KBM-7 (cell line): ENCODE results near the gene MRPS2.
A peak's percentile ranks its signal among the peaks of the same experiment; 100 is the strongest.

Experiments used
- DNase-seq: peaks from one replicate; pipeline ENCODE4 v3.0.0-alpha.2; 2015
- in situ Hi-C: fragments of 300-500 bp; cut with MboI; formaldehyde crosslinking; loops from 2 replicates; pipeline ENCODE4 v1.14.3; 2020; ENCODE audit warnings: low sequenced_read_pairs, low pct_unique_long_range_greater_than_20kb, mixed read lengths

MRPS2 gene

DNA sequence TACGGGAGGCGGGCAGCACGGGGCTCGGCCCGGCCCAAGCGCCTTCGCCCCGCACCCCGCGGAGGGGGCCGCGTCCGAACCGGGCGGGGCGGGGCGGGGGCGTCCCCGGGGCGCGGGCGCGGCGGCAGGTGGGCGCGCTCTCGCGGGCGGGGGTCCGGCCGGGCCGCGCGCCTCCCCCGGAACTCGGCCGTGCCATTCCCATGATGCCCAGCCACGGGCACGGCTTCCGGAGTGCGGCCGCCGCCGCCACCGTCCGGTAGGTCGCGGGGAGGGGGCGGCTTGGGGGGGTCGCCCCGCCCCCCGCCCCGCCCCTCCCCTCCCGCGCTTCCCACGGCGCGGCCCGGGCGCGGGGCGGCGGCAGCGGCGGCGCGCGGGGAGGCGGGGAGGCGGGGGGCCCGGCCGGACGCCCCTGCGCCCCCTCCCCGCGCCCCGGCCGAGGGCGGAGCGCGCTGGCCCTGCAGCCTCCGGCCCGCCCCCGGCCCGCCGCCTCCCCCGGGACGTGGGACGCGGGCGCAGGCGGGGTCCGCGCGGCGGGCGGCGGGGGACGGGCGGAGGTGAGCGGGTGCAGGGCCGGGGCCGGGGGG, 20.9 kb upstream of the MRPS2 start, which contains the start of gene PPP1R26:
PPP1R26 (plus strand) TSS at position 314 of the 584 bp plus-strand sequence. CDS start 4,729 bp downstream, outside the sequence.
- in situ Hi-C loops = no loop called here
- no peak for DNase-seq

DNA sequence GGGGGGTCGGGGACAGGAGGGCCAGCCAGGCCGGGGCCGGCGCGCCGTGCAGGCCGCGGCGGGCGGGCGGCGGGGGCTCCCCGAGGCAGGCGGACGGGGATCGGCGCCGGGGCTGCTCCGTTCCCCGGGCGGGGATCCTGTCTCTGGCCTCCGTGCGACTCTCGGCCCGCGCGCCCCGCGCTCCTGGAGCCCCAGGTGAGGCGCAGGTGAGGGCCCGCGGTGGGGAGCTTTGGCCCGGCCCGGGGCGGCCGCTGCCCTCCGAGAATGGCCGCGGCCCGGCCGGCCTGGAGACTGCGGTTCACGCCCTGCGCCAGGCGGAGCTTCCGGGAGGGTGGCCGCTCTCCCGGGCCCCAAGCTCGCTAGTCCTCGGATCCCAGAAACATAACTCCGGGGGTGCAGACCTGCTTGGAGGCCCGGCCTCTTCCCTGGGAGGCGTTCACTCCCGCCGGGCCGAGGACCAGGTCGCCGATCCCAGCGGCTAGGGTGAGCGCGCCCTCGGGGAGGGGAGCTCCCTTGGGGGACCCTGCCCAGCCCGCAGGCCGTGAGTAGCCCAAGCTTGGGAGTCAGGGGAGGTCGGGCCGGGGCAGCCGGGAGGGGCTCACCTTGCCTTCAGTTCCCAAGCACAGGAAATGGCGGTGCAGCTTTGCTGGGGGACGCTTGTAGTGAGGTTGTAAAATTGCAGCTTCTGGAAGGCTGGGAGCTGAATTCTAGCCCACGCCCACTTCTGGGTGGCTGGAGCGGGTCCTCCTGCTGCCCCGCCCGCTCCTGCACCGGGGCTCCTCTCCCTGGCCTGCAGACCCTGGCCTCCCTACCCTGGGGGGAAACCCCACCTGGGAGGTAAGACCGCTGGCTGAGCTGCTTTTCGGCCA, 20.2 kb upstream of the MRPS2 start:
- peak; percentile 32 for DNase-seq
- in situ Hi-C loops = no loop called here

DNA sequence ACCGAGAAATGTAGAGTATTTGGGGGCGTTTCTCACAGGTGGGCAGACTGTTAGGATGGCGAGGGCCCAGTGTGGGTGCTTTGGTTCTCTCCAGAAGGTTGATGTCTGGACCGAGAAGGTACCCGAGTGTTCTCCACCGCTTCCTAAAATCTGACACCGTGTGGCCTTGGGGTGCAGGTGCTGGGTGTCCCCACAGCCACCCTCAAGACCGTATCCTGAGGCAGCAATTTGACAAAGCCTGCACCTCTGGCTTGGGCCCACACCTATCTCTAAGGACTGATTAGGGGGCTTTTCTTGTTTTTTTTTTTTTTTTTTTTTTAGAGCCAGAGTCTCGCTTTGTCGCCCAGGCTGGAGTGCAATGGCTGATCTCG, 19.6 kb upstream of the MRPS2 start:
- DNase-seq = no peak
- in situ Hi-C loops = no loop called here

DNA sequence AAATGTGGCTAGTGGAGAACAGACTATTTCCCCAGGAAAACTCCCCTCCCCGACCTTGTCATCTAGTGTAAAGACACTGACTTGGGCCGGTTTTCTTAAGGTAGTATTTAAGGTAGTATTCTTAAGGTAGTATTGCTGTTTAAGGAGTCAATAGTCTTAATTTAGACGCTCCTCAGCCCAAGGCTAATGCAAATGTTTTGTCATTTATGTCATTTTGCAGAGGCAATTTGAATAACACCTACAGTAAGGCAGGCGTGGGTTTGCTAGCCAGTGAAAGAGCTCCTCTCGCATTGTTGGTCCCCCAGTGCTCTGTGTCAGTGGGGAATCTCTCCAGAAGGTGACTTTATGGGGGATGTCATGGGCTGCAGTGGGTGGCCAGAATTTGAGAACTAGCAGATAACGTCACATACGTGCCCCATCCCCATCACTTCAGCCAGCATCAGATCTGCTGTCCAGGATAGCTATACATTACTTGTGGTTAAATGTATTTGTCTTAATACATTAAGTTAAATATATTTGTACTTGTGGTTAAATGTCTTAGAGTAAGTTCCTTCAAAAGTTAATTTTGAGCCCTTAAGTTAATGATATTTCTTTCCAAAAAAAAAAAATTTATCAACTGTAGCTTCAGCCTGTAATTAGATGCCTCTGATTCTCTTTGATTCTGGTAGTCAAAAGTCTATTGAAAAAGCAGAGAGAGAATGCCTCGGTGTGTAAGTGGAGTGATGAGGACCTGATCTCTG, 18.3 kb upstream of the MRPS2 start:
- in situ Hi-C loops = no loop called here
- no peak for DNase-seq

DNA sequence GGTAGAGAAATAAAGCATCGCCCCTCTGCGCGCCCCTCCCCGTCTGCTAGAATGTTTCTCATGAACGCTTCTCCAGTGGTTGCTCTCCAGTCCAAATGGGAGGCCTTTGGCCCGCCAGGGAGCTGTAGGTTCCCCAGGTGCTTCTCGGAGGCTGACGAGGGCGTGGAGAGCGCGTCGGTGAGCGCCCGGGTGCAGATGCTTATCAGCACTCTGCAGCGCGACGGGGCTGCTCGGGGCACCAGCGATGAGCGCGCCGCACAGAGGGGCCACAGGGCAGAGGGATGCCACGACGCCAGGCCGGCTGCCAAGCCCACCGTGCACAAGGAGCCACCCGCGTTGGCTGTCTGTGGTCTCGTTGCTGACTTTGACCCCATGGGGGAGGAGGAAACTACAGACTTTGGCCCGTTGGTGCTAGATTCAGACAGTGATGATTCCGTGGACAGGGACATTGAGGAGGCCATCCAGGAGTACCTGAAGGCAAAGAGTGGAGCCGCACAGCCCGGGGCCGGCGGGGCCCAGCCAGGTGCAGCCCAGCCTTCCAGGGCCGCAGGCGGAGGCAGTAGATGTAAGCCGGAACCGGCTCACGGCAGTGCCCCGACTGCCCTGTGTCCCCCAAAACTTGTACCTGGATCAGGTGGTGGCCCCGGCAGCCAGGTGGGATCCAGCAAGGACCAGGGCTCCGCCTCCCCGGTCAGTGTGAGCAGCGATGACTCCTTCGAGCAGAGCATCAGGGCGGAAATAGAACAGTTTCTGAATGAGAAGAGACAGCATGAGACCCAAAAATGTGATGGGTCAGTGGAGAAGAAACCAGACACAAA, 15.8 kb upstream of the MRPS2 start:
- DNase-seq = no peak
- in situ Hi-C loops = no loop called here

DNA sequence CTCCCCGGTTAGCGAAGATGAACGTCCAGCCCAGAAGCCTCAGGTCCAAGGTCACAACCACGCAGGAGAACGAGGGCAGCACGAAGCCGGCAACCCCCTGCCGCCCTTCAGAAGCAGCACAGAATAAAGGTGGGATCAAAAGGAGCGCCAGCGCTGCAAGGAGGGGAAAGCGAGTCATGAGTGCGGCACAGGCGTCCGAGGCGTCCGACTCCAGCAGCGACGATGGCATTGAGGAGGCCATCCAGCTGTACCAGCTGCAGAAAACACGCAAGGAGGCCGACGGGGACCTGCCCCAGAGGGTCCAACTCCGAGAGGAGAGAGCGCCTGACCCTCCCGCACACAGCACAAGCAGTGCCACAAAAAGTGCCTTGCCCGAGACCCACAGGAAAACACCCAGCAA, 15.1 kb upstream of the MRPS2 start:
- DNase-seq = no peak
- in situ Hi-C loops = no loop called here

DNA sequence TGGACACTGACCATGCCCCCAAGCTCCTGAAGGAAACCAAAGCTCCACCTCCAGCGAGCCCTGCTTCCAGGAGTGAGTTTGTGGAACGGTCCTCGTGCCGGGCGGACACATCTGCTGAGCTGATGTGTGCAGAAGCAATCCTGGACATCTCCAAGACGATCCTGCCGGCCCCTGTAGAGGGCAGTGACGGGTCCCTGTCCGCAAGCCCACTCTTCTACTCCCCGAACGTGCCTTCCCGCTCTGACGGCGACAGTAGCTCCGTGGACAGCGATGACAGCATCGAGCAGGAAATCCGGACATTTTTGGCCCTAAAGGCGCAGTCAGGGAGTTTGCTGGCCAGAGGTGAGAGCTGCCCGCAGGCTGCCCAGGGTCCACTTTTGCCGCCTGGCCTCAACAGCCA, 14.7 kb upstream of the MRPS2 start:
- in situ Hi-C loops = no loop called here

DNA sequence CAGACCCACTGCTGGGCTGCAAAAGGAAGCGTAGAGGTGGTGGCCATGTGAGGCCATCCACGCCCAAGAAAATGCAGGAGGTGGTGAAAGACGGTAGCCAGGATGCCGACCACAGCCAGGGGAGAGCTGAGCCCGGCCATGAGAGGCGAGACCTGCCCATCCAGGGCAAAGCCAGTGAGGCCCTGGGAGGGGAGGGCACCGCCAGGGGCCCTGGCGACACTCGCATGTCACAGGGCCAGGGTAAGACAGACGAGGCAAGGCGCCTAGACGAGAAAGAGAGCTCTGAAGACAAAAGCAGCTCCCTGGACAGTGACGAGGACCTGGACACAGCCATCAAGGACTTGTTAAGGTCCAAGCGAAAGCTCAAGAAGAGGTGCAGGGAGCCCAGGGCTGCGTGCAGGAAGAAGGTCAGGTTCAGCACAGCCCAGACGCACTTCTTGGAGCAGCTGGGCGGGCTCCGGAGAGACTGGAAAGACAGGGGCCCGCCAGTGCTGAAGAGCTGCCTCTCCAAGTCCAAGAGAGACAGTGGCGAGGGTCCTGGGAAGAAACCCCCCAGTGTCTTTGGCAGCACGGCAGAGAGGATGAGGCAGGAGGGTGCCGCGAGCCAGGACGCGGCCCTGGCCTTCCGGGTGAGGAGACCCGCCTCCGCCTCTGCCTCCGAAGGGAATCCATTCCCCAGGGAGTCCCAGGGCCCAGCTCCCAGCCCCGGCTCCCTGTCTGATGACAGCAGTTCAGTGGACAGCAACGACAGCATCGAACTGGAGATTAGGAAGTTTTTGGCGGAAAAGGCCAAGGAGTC, 14.0 kb upstream of the MRPS2 start:
- in situ Hi-C loops = no loop called here
- no peak for DNase-seq

More for the DNA sequence above, 14.7 kb upstream of the MRPS2 start:
- DNase-seq = no peak

DNA sequence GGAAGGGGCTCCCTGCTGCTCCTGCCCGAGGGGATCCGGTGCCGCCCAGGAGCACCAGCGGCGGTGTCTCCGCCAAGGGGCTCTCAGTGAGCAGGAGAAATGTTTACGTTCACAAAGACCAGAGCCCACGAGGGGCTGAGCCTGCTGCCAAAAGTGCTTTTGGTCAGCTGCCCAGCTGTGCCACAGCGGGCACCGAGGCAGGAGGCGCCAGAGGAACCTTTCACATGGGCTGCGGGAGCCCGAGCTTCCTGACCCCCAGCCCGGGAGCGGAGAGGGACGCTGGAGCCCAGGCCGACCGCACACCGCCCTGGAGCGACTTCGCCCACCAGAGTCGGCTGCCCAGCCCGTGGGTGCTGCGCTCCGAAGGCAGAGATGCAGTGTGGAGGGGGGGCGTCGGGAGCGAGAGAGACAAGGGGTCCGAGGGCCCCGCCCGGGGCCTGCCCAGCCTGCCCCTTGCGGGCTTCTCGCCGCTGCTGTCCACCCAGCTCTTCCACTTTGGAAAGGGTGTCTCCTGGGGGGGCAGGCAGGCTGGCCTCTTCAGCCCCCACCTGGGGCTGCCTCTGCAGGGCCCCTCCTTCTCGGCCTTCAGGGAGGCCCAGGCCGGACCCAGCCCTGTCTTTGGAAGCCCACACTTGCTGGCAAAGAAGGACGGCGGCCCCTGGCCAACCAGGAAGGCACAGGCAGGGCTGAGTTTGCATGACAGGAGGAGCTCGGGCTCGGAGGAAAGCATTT, 13.0 kb upstream of the MRPS2 start:
- DNase-seq = no peak
- in situ Hi-C loops = no loop called here

DNA sequence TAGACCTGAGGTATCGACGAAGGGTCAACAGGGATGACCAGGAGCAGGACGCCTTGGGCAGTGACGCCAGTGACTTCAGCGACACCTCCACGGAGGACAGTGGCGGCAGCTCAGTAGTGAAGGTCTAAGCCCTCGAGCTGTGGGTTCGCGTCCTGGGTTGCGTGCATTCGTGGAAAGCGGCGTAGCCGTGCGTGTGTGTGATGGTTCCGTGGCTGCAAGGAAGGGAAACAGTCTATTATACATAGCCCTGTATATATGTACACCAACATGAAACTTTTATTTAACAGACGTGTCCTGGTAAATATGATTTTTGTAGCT, 12.5 kb upstream of the MRPS2 start:
- no peak for DNase-seq
- in situ Hi-C loops = no loop called here

DNA sequence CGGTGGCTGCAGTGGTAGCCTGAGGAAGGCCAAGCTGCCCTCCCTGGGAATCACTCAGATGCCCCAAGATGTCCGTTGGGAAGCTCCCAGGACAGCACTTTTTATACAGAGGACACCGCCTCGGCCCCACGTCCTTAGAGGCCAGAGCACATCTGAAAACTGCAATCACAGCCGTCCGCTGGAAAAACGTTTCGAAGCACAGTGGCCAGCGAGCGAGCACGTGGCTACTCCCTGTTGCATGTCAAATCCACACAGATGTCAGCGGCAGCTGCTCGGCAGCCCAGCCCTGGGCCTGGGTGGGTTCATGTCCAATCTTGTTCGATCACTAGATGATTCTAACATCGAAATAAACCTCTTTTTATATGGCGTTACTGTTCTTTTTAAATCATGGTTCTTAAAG, 12.0 kb upstream of the MRPS2 start:
- no peak for DNase-seq
- in situ Hi-C loops = no loop called here

DNA sequence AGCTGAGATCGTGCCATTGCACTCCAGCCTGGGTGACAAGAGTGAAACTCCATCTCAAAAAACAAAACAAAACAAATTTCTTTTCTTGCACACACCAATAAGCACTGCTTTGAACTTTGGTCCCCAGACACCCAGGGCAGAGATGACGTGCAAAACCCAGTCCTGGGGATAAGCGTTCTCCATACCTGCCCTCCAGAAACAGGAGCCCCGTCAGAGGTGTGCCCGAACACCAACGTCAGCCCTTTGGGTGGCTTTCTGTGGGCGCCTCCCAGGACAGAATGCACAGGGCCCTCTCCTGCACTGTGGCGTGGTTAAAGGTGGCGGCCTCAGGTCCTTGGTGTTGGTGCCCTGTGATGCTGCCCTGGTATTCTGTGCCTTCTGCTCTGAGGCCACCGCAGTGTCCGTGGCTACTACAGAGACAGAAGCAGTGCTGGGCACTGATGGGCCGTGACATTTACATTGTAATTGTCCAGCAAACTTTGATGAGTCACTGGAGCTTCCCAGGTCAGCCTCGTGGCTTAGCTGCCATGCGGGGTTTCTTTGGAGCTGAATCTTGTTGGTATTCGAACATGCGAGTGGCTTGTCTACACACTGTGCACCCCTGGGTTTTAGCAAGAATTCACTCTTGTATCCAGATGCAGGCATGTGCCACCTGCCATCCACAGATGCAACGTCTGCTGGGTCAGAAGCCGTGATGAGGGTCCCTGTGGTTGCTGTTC, 11.1 kb upstream of the MRPS2 start:
- in situ Hi-C loops = no loop called here

DNA sequence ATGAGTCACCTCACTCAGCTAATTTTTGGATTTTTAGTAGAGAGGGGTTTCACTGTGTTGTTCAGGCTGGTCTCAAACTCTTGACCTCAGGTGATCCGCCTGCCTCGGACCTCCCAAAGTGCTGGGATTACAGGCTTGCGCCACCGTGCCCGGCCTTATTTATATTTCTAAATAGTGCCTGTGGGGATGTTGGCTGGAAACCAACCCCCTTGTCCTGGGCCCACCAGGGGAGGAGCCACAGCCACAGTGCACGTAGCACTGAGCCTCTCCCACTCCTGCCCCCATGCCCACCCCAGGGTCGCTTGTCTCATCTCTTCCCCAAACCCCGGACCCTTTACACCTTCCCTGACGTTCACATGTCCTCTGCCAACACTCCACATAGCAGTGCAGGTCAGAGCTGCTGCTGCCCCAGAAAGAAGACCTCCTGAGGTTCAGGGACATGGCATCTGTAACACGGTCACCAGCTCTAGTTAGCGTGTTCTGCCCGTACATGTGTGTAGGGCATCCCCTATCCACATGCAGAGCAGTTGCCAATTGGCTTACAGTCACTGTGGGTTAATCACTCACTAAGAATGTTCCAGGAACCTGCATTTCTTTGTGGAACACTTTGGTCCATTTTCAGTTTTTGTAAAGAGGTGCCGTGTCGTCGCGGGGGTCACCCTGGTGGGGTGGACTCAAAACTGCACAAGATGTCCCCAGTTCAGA, 10.2 kb upstream of the MRPS2 start:
- in situ Hi-C loops = no loop called here
- no peak for DNase-seq

More for the DNA sequence above, 11.1 kb upstream of the MRPS2 start:
- DNase-seq = no peak

DNA sequence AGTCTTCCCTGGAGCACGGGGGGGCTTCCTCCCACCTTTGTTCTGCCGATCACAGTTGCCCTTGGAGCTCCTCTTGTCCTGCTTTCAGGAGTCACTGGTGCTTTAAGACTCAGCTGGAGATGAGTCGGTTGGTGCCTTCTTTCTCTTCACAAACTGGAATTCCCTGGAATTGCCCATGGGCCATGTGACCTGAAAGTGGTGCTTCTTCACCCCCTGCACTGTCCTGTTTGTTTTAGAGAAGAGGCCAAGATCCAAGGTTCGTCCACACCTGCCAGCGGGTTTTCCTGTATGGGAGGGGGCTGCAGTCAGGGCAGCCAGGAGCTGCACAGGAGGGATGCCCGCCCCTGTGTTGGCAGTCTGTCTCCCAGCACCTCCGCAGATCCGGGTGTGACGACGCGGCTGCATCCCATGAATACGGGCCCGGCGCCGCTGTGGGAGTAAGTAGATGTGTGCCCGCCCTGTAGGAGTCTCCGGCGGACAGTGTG, 9.5 kb upstream of the MRPS2 start:
- in situ Hi-C loops = no loop called here
- no peak for DNase-seq

DNA sequence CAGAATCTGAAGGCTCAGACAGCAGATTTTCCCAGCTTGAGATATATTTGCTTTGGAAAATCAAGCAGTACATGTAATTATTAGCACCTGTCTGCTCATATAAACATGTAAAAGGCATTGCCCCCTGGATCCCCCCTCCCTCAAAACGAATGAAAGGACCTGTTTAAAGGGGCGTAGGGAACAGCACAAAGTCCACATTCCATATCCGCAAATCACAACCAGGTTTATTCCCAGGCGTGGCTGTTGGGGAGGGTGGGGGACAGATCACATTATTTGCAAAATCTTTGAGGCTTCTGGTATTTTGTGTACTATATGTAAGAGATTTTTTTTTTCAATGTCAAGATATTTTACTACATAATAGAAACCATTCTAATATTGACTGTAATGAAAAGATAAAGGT, 8.7 kb upstream of the MRPS2 start:
- in situ Hi-C loops = no loop called here
- no peak for DNase-seq

DNA sequence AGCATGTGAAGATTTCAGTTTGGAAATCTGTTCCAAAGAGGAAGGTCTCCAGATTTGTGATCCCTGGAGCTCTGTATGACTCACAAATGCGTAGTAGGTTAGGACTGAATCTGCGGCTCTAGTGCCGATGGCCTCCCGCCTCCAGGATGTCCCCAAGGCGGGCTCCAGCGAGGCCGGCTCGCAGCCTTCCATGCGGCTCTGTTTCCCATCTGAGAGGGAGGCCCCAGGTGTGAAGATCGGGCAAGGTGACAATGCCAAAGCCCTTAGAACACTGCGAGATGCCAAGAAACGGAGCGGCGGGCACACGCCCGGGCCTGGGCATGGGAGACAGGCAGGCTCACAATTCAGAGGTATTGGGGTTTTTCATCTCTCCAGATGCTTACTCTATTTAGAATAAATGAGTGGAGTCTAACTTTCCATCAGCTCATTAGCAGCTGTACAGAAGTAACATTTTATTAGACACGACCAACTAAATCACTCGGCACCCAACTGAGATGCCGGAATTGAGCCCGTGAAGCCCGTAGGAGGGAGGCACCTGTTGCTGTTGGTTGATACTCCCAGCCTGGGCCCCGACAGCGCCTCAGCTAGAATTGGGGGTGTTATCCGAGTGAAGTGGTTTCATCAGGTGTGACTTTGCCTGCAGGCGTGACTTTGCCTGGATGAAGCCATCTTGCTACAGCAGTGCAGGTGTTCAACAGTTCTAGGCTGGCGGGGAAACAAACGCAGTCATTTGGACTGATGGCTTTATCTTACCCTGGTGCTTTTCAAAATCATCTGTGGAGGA, 7.4 kb upstream of the MRPS2 start:
- in situ Hi-C loops = no loop called here
- no peak for DNase-seq
